ENCODE data around the gene LSAMP. TPM values are rescaled to one million over a fixed set of nuclear protein-coding genes. Genes with fewer than 3 reads are reported as not detected.

LSAMP gene
- total and polyA plus RNA-seq, 2 of the 4 experiments (the other 2 are of a cell fraction) = 7.9 to 8.0 TPM

DNA sequence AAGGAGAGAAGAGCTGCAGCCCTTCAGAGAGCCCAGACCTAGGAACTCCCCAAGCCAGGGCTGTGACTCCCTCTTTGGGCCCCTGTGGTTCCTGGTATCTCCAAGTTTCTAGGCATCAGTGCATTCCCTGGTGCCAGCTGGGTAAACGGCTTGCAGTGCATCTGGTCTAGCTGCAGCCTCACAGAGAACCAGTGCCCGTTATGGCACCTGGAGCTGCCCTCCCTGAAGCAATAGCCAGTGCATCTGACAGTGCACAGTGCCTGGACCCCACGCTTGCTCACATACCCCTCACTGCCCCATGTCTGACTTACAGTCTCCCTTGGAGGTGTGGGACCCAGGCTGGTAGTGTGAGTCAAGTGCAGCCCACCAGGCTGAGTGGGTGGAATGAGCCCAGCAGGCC, 52.1 kb downstream of the LSAMP start:
- no peak overlapping the region for H3K18ac ChIP-seq (ENCODE audit: low read depth, low read length)
- H3K4me1 ChIP-seq (ENCODE audit: control insufficient read depth, insufficient read depth, low read length) = no peaks in the 10 kb centered on the region
- H3K36me3 ChIP-seq (ENCODE audit: control insufficient read depth, insufficient read depth, low read length) = no peaks in the 10 kb centered on the region
- CTCF ChIA-PET = no interaction called here
- H3K9ac ChIP-seq (ENCODE audit: low read depth, low read length) = no peak overlapping the region
- H4K91ac ChIP-seq (ENCODE audit: insufficient read depth, low read depth, low read length) = no peak overlapping the region
- no peak overlapping the region for H4K5ac ChIP-seq (ENCODE audit: low read depth, low read length)
- no peaks in the 10 kb centered on the region for H4K20me1 ChIP-seq (ENCODE audit: insufficient read depth, low read length)
- DNase-seq = no peak
- in situ Hi-C loops (cut with MboI; ENCODE audit: low sequenced_read_pairs) = no loop called here
- H4K8ac ChIP-seq (ENCODE audit: low read depth in 2 of 2, low read length in 2 of 2) = no peak overlapping the region
- no peak overlapping the region for H3K14ac ChIP-seq (replicated peaks; ENCODE audit: low read depth, low read length)
- H2BK120ac ChIP-seq (ENCODE audit: low read depth, low read length) = no peak overlapping the region
- H3K27ac ChIP-seq (ENCODE audit: insufficient read depth, low read length) = no peak overlapping the region
- no peak overlapping the region for H2BK20ac ChIP-seq (ENCODE audit: low read depth, low read length)
- no peak overlapping the region for H3K56ac ChIP-seq (ENCODE audit: extremely low read depth, insufficient read depth, low read length)
- no peak overlapping the region for H2BK5ac ChIP-seq (ENCODE audit: low read depth, low read length, poor library complexity, severe bottlenecking)
- dilution Hi-C loops (cut with HindIII; ENCODE audit: low sequenced_read_pairs, unreplicated experiment) = no loop called here
- intact Hi-C loops (cut with micrococcal nuclease) = no loop called here
- H3K9me1 ChIP-seq (ENCODE audit: insufficient read depth, low read length) = no peaks in the 10 kb centered on the region
- no peak overlapping the region for H3K4me2 ChIP-seq (ENCODE audit: low read depth, low read length)
- POLR2A ChIA-PET (ENCODE audit: unreplicated experiment) = interaction anchor here (0.6 kb wide), 1 partner anchor 80 kb away, joined by 3 read pairs; no protein-coding TSS in a partner anchor
- H3K23ac ChIP-seq (ENCODE audit: low read depth, low read length) = no peak overlapping the region
- TF ChIP-seq MAFK (IDR thresholded peaks at IDR 0.05; ENCODE audit: low read depth, low read length) = no peak
- TF ChIP-seq, protein P1, sequence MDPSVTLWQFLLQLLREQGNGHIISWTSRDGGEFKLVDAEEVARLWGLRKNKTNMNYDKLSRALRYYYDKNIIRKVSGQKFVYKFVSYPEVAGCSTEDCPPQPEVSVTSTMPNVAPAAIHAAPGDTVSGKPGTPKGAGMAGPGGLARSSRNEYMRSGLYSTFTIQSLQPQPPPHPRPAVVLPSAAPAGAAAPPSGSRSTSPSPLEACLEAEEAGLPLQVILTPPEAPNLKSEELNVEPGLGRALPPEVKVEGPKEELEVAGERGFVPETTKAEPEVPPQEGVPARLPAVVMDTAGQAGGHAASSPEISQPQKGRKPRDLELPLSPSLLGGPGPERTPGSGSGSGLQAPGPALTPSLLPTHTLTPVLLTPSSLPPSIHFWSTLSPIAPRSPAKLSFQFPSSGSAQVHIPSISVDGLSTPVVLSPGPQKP (IDR thresholded peaks at IDR 0.05; ENCODE audit: borderline replicate concordance, low read depth, low read length) = no peak
- no peak for TF ChIP-seq FOS (IDR thresholded peaks at IDR 0.05; ENCODE audit: low read depth, low read length)
- no peak for TF ChIP-seq RAD21 (IDR thresholded peaks at IDR 0.05; ENCODE audit: low read length)
- no peak for TF ChIP-seq SMC3 (IDR thresholded peaks at IDR 0.05; ENCODE audit: low read depth, low read length)
- no peak for TF ChIP-seq RCOR1 (IDR thresholded peaks at IDR 0.05; ENCODE audit: insufficient replicate concordance, low read length)
- TF ChIP-seq MAZ (IDR thresholded peaks at IDR 0.05; ENCODE audit: borderline replicate concordance, low read depth, low read length) = no peak
- TF ChIP-seq RFX5 (IDR thresholded peaks at IDR 0.05; ENCODE audit: low read depth, low read length) = no peak
- no peak for TF ChIP-seq CHD1 (IDR thresholded peaks at IDR 0.05; ENCODE audit: low read depth, low read length)
- H2AFZ ChIP-seq (replicated peaks; ENCODE audit: low read length, poor library complexity) = no peak overlapping the region
- H2AK5ac ChIP-seq (ENCODE audit: low read depth, low read length) = no peak overlapping the region
- H3K4me3 ChIP-seq (ENCODE audit: insufficient read depth, low read depth, low read length) = no peak overlapping the region
- 83% methylated on average over 1 of the region's 3 CpGs; no CpG with 5 or more reads in 1 of the 2 experiments for WGBS, 2 experiments (ENCODE audit: extremely low coverage in 2 of 2, insufficient read length in 1 of 2)
- peaks cover 4% of the 10 kb centered on the region; the same call in 1 of the 2 replicates for H3K9me3 ChIP-seq (ENCODE audit: control insufficient read depth, insufficient read depth, low read length)
- no peak for ATAC-seq (ENCODE audit: low read depth)
- no peak overlapping the region for H3K4ac ChIP-seq (ENCODE audit: low read depth, low read length)
- H2AK9ac ChIP-seq (replicated peaks; ENCODE audit: low read depth, low read length, poor library complexity) = no peak overlapping the region
- BruUV-seq (replicated peaks) = no TSS peak
- H3K27me3 ChIP-seq (ENCODE audit: control insufficient read depth, insufficient read depth, low read length) = no peaks in the 10 kb centered on the region
- H2BK15ac ChIP-seq (ENCODE audit: low read depth, low read length) = no peak overlapping the region
- H3K79me1 ChIP-seq (ENCODE audit: low read depth in 1 of 2, low read length in 2 of 2) = no peaks in the 10 kb centered on the region
